Measurements from ENCODE around the gene RAP1B.
"Not testable (repeated sequence)": the region's sequence is repeated elsewhere in the genome, so short reads cannot be mapped to it uniquely, and the experiment has no call there.

Gene RAP1B

DNA sequence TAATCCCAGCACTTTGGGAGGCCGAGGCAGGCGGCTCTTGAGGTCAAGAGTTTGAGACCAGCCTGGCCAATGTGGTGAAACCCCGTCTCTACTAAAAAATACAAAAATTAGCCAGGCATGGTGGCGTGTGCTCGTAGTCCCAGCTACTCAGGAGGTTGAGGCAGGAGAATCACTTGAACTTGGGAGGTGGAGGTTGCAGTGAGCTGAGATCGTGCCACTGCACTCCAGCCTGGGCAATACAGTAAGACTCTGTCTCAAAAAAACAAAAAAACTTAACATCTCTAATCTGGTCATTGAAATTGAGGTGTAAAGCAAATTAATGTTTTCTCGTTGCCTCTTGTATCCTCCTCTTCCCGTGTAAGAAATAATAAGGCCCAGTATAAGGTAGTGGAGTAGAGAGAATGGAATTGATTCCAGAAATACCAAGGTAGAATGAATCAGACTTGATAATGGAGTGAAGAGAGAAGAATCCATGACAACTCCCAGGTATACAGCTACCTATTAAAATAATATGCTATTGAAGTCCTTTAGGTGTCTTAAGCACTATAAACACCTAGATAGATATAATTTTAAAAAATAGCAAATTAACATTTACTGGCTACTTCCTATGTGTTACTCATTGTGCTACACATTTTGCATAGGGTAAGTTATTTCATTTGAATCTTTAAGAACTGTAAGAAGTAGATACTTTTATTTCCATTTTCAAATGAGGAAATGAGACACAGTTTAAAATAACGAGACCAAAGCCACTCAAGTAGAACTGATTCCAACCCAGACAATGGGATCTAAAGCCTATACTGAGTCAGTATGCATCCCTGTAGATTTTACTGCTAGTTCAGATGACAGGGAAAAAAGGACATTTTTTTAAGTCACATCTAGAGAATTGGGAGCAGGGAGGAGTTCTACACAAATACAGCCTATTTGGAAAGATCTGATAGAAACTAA lies 23.2 kb downstream of the RAP1B start:
- DNase-seq (ENCODE audit: low spot score), result no peak

DNA sequence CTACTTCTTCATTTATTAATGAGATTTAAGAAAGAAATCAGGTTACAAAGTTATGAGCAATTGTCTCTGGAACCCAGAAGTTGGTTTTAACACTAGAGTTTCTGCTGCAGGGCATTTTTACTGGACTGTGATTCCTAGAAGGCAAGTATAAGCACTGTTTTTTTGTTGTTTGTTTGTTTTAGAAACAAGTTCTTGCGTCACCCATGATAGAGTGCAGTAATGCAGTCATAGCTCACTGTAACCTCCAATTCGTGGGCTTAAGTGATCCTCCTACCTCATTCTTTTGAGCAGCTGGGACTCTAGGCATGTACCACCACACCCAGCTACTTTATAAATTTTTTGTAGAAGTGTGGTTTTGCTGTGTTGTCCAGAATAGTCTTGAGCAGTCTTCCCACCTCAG lies 25.6 kb downstream of the RAP1B start:
- DNase-seq (ENCODE audit: low spot score), result peak; percentile 27

DNA sequence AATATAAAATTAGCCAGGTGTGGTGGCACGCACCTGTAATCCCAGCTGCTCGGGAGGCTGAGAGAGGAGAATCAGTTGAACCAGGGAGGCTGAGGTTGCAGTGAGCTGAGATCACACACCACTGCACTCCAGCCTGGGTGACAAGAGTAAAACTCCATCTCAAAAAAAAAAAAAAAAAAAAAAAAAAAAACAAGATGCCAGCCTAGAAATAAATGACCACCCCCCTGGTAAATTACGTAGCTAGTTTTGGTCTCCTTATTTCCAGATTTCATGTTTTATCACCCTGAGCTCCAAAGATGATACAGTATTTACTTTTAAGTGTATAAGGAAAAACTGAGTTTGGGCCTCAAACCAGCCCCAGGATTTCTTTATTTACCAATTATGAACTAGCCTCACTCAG lies 26.7 kb downstream of the RAP1B start:
- DNase-seq (ENCODE audit: low spot score), result not testable (repeated sequence)

DNA sequence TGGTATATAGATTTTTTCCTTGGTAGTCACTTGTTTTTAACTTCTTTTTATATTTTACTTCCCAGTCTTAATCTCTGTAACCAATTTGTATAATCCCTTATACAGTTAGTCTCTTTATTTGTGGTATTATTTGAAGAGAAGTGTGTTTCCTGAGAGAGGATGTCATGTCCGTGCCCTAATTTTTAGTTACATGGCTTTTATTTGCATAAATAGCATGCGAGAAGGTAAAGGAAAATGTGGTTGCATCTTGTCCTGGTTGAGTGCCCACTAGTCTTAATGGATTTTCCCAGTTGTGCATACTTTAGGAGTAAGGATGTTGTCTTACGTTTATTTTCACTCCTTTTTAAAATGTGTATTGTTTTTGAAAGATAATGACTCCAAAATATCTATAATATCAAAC lies 27.5 kb downstream of the RAP1B start:
- no peak for DNase-seq (ENCODE audit: low spot score)

DNA sequence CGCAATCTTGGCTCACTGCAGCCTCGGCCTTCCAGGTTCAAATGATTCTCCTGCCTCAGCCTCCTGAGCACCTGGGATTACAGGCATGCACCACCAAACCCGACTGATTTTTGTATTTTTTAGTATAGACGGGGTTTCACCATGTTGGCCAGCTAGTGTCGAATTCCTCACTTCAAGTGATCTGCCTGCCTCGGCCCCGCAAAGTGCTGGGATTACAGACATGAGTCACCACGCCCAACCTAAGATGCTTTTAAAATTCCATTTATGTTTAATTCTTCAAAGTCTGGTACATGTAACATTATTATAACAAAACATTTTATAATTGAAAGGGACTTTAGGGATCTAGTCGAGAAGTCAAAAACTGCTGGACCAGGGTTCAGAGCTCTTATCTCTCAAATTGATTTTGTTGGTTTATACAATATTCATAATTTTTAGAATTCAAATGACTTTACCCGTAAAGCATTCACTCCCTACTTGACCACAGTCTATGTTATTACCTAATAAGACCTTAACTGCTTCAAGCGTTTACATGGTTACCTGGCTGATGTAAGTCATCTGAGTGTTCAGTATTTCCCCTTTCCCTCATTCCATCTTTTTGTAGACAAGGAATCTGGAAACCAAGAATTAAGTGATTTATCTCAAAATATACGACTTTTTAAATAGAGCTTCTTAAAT lies 28.2 kb downstream of the RAP1B start:
- DNase-seq (ENCODE audit: low spot score), result no peak

DNA sequence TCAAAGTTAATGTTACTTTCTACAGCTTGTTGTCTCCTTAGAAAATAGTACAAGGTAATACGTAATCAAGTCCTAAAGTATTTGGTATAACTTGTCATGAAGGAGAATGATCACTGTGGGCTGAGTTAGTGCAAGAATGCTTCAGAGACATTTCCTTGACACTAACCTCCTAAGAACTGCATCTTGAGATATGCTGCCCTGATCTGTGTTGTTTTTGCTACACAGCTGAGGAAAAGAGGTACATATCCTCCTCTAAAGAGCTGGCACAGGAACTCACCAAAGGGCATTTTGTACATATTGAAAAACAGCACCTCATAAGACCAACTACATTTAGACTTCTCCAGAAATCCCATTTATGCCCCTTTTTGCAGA lies 28.7 kb downstream of the RAP1B start:
- DNase-seq (ENCODE audit: low spot score), result no peak

DNA sequence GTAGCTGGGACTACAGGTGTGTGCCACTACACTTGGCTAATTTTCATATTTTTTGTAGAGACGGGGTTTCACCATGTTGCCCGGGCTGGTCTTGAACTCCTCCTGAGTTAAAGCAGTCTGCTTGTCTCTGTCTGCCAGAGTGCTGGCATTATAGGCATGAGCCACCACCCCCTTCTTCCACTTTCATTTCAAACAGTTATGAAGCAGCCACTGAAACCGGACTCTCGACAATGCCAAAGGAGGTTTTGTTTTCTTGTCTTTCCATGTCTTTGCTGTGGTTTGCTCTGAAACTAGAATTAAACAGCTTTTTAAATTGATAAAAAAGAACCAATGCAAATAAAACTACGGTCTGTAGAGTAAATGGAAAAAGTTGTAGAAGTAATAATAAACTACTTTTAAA lies 30.4 kb downstream of the RAP1B start:
- no peak for DNase-seq (ENCODE audit: low spot score)

DNA sequence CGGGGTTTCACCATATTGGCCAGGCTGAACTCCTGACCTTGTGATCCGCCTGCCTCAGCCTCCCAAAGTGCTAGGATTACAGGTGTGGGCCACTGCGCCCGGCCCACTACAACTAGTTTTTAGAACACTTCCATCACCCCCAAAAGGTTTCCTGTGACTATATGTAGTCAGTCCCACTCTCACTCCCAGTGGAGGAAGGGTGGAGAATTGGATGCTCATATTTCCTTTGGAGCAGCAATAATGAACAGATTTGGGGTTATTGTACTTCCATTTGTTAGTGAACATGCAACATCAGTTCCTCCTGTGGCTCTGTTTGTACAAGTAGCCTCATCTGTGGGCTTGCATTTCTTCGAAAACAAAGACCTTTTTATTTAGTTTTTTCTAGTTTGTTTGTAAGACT lies 35.8 kb downstream of the RAP1B start:
- no peak for DNase-seq (ENCODE audit: low spot score)

DNA sequence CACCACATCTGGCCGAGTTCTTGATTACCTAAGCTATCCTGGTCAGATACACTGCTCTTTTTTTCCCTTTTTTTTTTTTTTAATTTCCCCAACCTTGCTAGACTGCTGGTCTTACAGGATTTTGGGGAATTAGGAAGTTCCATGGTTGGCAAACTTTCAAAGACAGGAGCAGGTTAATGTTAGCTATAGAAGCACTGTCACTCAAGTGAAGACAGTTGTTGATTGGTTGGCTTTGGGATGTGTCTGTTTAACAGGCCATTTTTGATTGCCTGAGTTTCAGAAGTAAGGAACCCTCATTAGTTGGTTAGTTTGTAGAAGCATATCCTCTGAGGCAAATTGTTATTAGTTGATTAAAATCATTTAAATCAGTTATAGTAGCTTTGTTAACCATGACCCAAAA lies 36.8 kb downstream of the RAP1B start:
- DNase-seq (ENCODE audit: low spot score), result no peak

DNA sequence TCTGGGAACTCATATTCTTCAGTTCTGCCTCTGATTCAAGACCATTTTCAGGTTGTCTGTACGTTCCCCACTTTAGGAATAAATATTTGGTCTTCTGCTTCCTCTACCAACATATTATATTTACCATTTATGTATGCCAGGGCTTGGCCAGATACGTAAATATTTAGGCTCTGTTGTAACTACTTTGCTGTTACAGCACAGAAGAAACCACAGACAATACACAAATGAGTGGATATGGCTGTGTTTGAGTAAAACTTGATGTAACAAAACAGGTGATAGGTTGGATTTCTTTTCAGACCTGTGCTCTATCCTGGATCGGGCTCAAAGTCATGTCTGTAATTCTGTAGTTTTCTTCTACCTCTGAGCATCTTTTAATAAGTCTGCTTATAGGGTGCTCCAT lies 37.5 kb downstream of the RAP1B start:
- no peak for DNase-seq (ENCODE audit: low spot score)

DNA sequence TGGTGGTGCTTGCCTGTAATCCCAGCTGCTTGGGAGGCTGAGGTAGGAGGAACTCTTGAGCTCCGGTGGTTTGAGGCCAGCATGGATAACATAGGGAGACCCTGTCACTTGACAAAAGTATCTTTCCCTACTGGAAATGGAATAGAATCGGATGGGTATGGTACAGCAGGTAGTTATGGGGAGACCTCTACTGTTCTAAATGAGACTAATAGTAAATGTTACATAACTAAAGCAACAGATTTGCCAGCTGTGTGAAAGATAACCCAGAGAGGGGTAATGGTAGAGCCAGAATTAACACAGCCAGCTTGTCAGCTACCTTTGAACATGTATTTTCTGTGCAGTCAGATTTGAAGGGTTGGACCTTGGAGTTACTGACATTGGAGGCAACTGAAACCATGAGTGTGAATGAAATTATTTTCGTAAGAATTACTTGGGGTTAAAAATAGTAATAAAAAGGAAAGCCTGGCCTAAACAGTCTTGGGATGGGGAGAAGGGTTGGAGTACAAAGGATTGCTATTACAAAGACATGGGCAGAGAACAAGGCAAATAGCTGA lies 54.4 kb downstream of the RAP1B start:
- no peak for DNase-seq (ENCODE audit: low spot score)

DNA sequence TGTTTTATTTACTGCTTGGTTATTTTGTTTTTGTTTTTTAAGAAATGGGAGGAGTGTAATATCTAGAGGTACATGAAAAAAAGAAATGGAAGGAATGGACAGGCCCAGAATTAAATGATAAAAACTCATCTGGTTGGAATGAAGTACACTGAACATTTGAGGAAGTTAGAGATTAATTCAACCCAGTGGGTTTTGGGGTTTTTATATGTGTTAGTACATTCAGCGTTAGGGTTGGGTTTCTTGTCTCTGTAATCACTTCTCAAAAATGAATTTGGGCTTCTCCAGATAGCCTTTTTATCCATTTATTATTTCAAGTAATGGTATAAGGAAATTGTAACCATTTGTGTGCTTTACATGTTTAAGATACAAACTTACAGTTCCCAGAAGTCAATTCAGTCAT lies 56.6 kb downstream of the RAP1B start:
- DNase-seq (ENCODE audit: low spot score), result no peak

DNA sequence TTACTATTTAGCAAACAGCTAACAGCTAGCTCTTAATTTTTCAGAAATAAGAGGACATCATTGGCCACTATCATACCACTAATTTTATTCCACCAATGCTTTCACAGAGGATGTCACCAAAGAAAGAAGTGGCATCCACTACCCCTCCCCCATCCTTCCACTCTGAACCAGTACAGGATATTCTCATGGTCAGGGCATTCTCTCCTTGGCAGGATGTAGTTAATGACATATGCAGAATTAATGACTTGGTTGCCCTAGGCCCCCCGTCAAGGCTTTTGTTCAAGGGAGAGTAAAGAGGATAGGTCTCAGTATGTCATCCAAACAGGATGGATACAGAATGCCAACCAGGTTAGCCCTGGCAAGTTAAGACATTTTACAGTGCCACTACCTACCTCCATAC lies 57.2 kb downstream of the RAP1B start:
- no peak for DNase-seq (ENCODE audit: low spot score)

DNA sequence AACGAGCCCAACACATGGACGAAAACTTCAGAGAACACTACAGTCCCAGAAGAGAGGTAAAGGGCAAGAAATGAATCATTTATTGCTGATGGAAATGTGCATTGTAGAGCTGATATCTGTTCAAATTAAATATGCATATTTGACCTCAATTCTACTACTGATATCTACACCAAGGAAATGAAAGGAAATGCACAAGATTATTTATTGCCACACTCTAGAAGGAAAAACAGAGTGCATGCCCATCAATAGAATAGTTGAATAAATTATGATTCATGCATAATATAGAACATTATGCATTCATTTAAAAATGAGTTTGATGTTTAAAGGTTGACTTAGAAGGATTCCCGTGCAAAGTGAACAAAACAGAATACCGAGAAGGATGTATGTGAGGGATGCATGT lies 60.5 kb downstream of the RAP1B start:
- no peak for DNase-seq (ENCODE audit: low spot score)

DNA sequence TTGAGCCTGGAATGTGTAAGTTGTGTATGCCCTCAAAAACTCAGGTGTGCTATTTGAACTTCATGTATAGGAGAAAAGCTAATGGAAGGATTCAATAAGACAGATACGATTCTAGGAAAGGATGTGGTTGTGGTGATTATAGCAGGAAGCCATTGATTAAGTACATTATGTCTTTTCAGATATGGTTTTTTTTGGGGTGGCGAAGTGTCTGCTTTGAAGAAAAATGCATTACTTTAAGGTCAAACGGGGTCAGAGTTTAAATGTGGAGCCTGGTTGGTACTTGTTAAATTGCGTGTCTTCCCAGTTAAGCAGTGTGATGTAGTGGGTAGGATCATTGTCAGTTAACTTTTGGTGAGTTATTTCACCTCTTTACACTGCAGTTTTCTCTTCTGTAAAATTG lies 63.1 kb downstream of the RAP1B start:
- DNase-seq (ENCODE audit: low spot score), result no peak

DNA sequence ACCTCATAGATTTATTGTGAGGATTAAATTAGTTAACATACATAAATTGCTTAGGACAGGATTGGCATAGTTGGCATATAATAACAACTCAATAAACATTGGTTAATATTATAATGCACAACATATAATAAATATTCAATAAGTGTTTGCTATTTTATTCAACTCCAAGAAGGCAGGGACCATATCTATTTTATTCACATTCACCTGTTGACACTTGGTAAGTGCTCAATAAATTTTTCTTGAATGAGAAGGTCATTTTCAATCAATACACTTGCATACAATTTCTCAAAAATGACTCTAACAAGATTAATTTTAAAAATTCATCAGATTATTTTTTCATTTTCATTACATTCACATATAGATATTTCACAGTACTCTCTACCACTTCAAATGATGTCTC lies 63.7 kb downstream of the RAP1B start:
- no peak for DNase-seq (ENCODE audit: low spot score)

DNA sequence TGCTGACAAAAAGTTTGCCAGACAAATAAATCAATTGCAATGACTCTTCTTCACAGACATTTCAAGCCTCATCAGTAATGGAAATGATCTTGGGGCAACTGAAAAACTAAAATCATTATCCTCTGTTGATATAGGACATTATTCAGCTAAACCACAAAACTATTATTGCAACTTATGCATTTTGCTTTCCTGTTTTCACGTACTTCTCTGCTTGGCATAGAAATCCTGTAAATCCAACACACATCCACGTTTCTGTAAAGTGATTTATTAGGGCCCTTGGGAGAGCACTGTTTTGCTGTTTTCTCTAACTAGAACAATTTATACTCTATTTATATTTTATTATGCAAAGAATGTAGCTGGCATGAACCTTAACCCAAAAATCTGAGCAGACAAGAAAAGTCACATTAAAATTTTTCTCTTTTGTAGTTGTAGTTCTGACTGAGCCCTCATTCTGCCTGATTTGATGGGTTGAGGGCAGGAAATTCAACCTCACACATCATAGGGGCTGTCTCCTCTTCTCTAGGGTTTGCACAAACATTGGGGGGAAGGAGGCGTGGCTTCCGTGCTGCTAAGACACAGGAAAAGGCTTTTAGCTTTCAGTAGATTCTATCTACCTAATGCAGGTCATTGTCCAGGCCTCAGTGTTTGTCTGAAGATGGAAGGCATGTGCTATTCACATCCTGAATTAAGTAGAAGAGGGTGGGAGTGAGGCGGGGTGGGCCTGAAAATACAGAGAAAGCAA lies 64.6 kb downstream of the RAP1B start:
- DNase-seq (ENCODE audit: low spot score), result no peak

DNA sequence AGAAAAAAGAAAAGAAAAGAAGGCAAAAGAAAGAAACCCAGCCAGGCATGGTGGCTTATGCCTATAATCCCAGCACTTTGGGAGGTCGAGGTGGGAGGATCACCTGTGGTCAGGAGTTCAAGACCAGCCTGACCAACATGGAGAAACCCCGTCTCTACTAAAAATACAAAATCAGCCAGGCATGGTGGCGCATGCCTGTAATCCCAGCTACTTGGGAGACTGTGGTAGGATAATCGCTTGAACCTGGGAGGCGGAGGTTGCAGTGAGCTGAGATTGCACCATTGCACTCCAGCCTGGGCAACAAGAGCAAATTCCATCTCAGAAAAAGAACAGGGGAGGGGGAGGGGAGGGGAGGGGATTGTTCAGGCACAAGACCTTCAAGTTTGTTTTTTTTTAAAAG lies 66.2 kb downstream of the RAP1B start:
- DNase-seq (ENCODE audit: low spot score), result not testable (repeated sequence)

DNA sequence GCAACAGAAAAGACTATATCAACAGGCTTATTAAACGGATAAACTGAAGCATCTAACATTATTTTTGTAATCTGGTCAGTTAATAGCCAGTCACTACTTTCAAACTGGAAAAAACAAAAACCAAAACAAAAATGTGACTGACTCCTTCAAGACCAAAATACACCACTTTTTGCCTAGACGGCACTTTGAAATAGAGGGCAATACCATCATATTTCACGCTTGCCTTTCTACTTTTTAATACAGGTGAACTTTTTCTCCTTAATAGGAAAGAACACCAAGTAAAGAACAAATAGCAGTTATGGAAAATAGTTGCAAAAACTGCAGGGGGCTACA lies 75.5 kb downstream of the RAP1B start:
- no peak for DNase-seq (ENCODE audit: low spot score)

DNA sequence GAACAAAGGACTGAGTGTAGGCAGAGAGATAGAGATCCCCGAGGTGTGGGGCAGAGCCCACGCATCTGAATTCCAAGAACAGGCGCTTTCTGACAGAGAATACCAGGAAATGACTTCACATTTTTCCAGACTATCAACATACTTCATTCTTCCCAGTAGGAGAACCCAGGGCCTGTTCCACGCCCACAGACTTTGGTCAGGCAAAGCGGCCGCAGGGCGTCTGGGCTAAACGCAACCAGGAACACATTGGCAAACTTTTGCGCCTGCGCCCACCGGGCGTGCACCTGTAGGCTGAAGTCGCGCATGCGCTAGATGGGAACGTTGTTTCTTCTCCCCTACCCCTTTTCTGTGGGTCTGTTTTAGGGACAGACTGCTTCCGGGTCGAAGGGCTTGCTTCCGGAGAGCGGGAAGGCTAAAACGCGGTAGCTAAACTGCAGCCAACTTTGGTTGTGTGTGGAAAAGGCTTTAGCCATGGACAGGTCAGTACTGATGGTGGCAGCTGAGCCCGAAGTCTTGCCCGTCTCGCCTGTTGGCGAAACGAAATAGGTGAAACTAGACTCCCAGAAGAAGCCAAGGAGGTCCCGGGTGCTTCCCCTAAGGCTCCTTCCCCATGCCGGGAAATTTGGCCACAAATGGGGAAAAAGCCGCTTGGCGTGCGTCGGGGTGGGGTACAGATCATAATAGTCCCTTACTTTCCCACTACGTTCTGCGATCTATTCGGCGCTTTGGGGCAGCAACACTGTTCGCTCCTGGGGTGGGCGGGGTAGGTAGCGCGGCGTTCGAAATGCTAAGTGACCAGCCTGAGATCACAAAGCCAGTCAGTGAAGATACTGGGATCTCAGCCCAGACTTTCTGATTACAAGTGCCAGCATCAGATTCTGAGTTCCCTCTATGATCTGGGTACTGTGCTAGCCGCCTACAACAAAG lies 76.2 kb downstream of the RAP1B start, which contains the start of gene NUP107:
TSS of gene NUP107 (plus strand) at position 384 of the 927 bp plus-strand sequence. CDS start at position 472, 88 bp downstream.
- peak; percentile 99 for DNase-seq (ENCODE audit: low spot score)

DNA sequence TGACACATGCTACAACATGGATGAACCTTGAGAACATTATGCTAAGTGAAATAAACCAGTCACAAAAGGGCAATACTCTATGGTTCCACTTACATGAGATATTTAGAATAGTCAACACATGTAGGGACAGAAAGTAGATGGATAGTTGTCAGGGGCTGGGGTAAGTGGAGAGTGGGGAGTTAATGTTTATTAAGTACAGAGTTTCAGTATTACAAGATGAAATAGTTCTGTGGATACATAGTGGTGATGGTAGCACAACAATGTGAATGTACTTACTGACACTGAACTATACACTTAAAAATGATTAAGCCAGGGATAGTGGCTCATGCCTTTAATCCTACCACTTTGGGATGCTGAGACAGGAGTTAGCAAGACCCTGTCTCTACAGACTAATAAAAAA lies 84.8 kb downstream of the RAP1B start:
- no peak for DNase-seq (ENCODE audit: low spot score)
